Measurements from ENCODE around the gene CYBA. TPM values are rescaled to one million over a fixed set of nuclear protein-coding genes. Genes with fewer than 3 reads are reported as not detected.
"Not testable (repeated sequence)": the region's sequence is repeated elsewhere in the genome, so short reads cannot be mapped to it uniquely, and the experiment has no call there.

CYBA gene
- polyA plus RNA-seq, 1 donor, result 84.5 TPM

DNA sequence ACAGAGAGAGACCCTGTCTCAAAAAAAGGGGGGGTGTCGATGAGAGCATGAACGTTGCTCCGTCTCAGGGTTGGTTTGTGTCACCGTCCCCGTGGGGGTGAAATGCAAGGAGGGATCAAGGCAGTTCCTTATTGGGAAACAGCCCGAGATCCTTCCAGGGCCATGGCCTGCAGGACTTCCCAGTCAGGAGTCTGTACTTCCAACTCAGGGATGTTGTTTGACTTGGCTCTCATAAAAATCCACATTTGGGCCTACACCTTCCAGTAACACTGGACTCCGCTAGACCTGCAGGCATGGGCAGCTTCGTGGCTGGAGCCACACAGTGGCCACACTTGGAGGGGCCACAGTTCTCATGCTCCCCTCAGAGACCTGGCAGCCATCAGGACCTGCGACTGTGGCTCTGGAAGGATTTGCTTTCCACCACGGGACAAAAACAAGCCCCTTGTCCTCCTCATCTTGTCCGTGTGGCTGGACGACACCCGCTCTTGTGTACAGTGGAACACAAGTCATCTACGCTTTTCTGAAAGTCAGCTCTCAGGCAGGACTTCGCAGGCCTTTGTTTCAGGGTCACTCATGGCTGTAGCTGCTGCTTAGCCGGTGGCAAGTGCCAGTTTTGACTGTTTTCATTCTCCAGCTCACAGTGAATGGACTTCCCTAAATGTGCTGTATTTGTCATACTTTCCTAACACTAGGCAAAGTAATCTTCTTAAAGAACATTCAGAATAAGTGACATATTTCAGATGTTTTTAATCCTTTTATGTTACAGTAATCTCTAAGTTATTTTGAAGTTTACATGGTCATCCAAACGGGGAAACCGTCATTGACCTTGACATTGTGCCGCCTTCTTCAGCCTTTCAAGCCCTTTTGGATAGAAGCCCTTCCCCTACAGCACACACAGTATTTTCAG is 36.7 kb downstream of the CYBA start:
- DNase-seq, result no peak

- no peak for DNase-seq
These were observed 37.6 kb downstream of the CYBA start for GRCh38 chr16:88613293-88613692.

DNA sequence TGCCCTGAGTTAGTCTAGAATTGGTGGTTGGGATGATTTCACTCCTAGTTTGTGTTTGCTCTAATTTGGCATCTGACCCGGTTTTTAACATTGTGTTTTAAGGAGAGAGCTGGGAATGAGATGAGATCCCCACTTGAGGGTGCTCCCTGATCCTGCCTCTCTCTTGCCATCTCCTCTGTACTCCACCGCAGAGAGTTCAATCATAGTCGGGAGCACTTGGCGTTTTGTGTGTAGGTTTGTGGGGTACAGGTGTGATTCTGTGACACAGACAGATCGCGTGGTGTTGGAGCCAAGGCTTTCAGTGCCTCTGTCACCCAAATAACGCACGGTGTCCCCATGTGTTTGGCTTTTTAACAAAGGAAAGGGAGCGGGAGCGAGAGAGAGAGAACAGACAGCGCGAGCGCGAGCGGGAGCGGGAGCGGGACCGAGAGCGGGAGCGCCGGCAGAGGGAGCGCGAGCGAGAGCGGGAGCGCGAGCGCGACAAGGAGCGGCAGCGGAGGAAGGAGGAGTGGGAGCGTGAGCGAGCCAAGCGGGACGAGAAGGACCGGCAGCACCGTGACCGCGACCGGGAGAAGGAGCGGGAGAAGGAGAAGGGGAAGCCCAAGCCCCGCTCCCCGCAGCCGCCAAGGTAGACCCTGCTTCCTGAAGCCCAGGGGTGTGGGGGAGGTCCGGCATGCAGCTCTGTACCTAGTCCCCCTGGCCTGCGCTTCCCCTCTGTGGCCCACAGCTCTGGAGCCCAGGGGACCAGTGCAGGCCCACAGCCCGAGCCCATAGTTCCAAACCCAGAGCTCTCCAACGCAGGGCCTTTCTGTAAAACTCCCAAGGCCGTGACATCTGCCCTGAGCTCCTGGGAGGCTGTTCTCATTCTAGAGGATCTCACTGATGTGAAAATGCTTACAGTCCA is 39.7 kb downstream of the CYBA start:
- DNase-seq, result peak; percentile 59

DNA sequence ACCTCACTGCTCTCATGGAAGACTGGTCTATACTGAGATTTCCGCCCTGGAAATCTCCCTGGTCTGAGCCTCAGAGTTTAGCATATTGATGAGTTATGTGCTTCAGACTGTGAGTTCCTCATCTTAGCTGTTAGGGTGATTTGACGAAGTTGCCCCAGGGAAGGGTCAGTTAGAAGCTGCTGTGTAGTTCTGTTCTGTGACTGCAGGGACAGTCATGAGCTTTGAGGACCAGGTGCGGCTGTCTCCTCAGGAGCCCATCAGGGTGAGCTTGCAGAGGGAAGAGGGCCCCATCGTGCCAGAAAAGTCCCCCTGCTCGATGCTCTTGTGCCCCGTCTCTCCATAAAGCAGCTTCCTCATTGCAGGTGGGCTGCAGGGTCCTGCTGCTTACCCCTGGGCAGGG is 40.8 kb downstream of the CYBA start:
- no peak for DNase-seq

- DNase-seq, result not testable (repeated sequence)
These were observed 41.4 kb downstream of the CYBA start for GRCh38 chr16:88609426-88609825.

- no peak for DNase-seq
These were observed 42.8 kb downstream of the CYBA start for GRCh38 chr16:88608076-88608475.

DNA sequence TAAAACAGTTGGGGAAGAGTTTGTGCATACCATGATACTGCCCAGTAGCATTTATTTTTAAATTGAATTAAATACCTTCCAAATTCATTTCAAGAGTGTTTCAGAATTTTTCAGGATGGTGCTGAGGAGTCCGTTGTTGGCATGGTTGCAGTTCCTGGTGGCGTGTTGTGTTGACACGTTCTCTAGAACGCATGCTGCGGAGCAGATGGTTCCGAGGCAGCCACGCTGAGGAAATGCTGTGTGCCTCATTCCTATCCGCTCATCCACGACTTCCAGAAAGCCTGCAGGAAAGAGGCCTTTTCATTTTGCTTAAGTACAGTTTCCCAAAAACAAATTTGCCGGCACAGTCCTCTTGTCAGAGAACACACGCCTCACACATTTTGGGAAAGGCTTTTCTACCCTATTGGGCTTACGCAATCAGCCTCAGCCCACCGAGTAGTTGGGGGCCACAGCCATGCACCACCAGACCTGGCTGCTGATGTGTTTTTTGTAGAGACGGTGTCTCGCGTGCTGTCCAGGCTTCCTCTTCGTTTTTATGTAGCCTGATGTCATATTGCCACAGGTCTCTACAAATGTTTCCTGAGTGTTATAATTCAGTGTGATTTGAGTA is 44.6 kb downstream of the CYBA start:
- DNase-seq, result no peak

- DNase-seq, result no peak
These were observed 45.4 kb downstream of the CYBA start for GRCh38 chr16:88605186-88606147.

- DNase-seq, result no peak
These were observed 48.8 kb downstream of the CYBA start for GRCh38 chr16:88602091-88602490.

- no peak for DNase-seq
These were observed 49.4 kb downstream of the CYBA start for GRCh38 chr16:88601313-88602036.

- DNase-seq, result no peak
These were observed 50.3 kb downstream of the CYBA start for GRCh38 chr16:88600539-88600896.

- no peak for DNase-seq
These were observed 50.9 kb downstream of the CYBA start for GRCh38 chr16:88599825-88600538.

DNA sequence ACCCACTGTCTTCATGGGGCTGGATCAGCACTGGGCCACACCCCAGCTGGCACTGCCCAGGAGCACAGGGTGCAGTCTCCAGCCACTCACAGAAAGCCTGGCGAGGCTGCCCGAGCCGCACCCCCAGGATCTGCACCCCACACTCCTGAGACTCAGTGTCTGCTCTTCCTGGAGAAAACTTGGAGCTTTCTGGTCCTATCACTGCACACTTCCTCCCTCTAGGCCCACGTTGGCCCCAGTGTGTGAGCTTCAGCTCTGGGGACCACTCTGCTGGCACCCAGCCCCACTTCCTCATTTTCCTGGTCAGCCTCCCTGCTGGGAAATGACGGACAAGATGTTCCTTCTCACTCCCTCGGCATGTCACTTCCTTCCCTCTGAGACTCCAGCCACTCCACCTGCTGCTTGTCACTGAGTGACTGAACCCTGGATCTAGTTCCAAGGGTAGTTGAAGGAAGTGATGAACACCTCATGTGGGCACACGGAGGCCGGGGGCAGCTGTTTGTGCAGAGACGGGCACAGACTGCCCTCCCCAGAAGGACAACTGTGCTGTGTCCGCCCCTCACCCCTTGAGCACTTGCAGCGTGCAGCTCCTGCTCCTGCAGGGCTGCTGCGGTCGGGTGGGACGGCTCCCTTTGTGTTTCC is 51.6 kb downstream of the CYBA start:
- no peak for DNase-seq

GRCh38 chr16:88597856-88598491 is 52.9 kb downstream of the CYBA start:
- DNase-seq, result no peak

DNA sequence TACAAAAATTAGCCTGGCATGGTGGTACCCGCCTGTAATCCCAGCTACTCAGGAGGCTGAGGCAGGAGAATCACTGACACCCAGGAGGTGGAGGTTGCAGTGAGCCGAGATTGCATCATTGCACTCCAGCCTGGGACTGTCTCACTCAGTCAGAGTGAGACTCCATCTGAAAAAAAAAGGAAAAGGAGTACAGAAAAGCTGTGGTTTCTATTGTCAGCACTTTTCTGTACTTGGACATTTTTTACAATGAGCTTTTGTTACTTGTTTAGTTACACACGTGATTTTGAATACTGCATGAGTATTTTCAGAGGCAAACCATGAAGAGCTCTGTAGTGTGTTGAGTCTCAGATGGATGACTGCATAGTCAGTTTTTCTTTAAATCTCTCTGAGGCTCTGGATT is 54.4 kb downstream of the CYBA start:
- DNase-seq, result no peak

DNA sequence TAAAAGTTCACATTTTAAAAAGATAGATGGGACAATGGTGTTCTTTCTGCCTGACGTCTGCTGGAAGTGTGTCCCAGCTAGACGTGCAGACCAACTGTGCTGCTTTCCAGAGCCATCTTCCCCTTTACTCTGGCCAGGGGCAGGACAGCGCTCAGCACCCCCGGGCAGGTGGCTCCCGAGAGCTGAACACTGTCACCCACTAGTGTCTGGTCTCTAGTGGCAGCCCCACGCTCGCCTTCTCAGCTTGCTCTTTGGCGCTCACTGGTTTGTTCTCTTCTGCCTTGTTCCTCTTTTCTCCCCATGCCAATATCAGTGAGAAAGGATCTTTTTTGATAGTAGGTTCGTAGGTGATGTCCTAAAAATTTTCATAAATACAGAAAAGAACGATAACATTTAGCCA is 54.9 kb downstream of the CYBA start:
- no peak for DNase-seq

DNA sequence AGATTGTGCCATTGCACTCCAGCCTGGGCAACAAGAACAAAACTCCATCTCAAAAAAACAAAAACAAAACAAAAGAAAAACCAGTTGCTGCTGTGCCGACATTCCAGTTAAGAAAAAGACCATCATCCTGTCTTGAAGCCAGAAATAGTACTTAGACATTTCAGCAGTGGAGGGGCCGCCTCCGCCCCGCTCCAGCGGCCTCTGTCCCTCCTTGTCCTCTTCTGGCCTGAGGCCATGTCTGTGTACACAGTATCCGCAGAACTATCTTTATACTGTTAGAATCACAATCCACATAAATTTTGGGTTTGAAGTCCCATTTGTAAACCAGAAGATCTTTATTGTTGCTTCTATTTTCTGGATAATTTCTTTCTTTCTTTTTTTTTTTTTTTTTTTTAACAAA is 55.8 kb downstream of the CYBA start:
- DNase-seq, result no peak

DNA sequence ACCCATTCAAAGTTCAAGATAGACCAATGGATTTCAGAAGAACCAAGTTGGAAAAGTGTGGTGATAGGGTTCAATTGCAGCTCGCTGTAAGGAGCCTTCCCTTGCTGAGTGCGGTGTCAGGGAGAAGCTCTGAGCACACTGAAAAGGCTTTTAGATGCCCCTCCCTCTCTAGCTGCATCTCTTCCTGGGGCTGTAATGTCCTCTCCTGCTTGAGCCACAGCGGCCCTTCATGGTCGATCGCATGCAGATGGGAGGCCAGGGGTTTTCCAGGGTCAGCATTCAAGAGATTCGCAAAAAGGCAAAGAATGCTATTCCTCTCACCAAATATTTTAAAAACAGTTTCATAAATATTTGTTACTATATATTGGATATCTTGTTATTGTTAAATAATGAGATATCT is 56.9 kb downstream of the CYBA start:
- DNase-seq, result no peak

DNA sequence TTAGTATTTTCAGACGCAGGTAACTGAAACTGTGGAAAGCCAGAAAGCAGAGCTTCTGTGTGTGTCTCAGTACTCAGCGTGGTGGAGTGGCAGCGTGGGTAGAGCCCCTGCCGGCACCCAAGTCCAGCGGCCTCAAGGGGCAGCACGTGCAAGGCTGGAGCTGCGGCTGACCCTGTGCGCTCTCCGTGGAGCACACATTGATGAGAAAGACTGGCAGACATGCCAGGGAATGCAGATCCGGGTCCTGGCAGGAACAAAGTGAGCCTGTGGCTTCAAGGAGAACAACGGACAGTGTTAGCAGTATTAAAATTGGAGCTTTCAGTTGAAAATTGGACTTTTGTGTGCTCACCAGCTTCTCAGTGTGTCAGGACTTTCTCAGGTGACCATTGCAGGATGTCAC is 57.4 kb downstream of the CYBA start:
- no peak for DNase-seq
